Activated CD8-positive, alpha-beta T cell treated with anti-CD3 and anti-CD28 coated beads, Interleukin-2, amount 10 ng/mL, durations not matched to agents 7 days and 5 days (primary cell): ENCODE data around the gene THADA. TPM values are rescaled to one million over a fixed set of nuclear protein-coding genes. Genes with fewer than 3 reads are reported as not detected.
"Not testable (repeated sequence)": the region's sequence is repeated elsewhere in the genome, so short reads cannot be mapped to it uniquely, and the experiment has no call there.

Experiments used
- ATAC-seq: fragments of 150-1000 bp; cut with Tn5 transposase; one replicate; pipeline ENCODE4 v1.10.0; 2021; ENCODE audit warnings: moderate library complexity
- CTCF ChIA-PET: fragments of 350-600 bp; sonication (Branson Sonifier 250); formaldehyde crosslinking; loops from one replicate; lab custom pipeline; 2021; ENCODE audit warnings: antibody characterized with exemption; lab: Charles Lee
- POLR2A ChIA-PET: fragments of 350-600 bp; sonication (Branson Sonifier 250); formaldehyde crosslinking; loops from one replicate; lab custom pipeline; 2021; ENCODE audit warnings: antibody characterized with exemption; lab: Charles Lee
- DNase-seq: peaks from one replicate; pipeline ENCODE4 v3.0.0-alpha.2; 2020
- H3K27ac Mint-ChIP-seq: one replicate; pipeline ENCODE4 v1.8.0; 2021; ENCODE audit warnings: mild to moderate bottlenecking, mixed read lengths
- H3K27me3 Mint-ChIP-seq: one replicate; pipeline ENCODE4 v1.8.0; 2021; ENCODE audit warnings: low read depth, mixed read lengths
- H3K36me3 Mint-ChIP-seq: one replicate; pipeline ENCODE4 v1.8.0; 2021; ENCODE audit warnings: low read depth, mixed read lengths
- H3K4me1 Mint-ChIP-seq: one replicate; pipeline ENCODE4 v1.8.0; 2021; ENCODE audit warnings: low read depth, mixed read lengths
- H3K4me3 Mint-ChIP-seq: one replicate; pipeline ENCODE4 v1.8.0; 2021; ENCODE audit warnings: mild to moderate bottlenecking, mixed read lengths
- H3K9me3 Mint-ChIP-seq: one replicate; pipeline ENCODE4 v1.8.0; 2022; ENCODE audit warnings: mixed read lengths; ENCODE audit not compliant: insufficient read depth
- total RNA-seq, 2 experiments: library from RNA; stranded (reverse); gene quantifications; one replicate each; pipeline ENCODE4 v1.2.3, GENCODE V29; 2021

The THADA gene
- total RNA-seq, 2 experiments from 2014 or later: 27.0 to 31.9 TPM

DNA sequence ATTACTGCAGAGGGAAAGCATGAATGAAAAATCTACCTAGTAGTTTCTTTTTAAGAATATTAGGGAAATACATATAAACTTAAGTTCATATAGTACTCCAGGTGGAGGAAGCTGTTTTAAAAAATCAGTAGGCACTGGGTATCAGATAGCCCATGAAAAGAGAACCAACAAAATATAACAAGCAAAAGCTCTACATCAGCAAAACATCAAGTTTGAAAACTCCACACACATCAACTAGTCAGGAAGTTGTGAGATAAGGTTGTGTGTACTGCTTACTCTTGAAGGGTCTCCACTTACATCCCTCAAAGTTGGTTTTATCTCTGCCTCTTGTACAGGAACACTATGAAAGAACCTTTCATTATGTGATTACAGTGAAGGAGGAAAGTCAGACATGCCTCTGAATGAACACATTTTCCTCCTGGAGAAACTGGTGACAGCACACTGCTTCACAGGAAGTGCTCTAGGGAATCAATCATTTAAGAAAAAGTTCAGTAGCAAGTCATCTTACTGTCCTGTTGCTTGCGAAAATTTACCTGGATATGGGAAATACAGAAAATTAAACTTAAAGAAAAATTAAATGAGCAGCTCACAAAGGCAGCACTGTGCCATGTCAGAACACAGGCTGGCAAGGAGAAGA lies 57.7 kb downstream of the THADA start:
- no peak for ATAC-seq
- no peaks in the 10 kb centered on the region for H3K27me3 Mint-ChIP-seq
- CTCF ChIA-PET: interaction anchor here (0.9 to 6.9 kb wide), 8 partner anchors 14 to 563 kb away, joined by 3 to 51 read pairs (median 5); no protein-coding TSS in a partner anchor
- peaks cover 22% of the 10 kb centered on the region for H3K36me3 Mint-ChIP-seq
- H3K4me3 Mint-ChIP-seq: no peak overlapping the region
- no peaks in the 10 kb centered on the region for H3K9me3 Mint-ChIP-seq
- POLR2A ChIA-PET: interaction anchor here (3.5 kb wide), 1 partner anchor 58 kb away, joined by 10 read pairs; the partner anchor contains the start of gene THADA
- DNase-seq: no peak
- peaks cover 16% of the 10 kb centered on the region for H3K4me1 Mint-ChIP-seq
- H3K27ac Mint-ChIP-seq: no peak overlapping the region

DNA sequence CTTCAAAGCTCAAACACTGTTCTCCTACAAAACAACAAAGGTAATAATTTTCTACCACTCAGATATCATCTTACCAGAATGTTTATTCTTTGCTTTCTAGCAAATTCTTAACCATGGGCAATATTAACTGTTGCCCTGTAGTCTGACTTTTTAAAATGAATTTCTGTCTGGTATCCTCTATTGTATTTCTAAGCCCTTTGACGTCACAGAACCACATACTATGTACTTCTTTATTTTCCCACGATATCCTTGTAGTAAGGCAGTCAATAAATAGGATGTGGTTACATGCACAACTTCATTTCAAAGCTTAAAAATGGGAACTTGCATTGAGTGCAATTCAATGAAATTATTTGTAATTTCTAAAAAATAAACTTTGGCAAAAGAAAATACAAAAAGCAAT lies 58.7 kb downstream of the THADA start:
- POLR2A ChIA-PET: no interaction called here
- H3K36me3 Mint-ChIP-seq: peaks cover 28% of the 10 kb centered on the region
- no peak overlapping the region for H3K4me3 Mint-ChIP-seq
- CTCF ChIA-PET: interaction anchor here (0.6 to 6.9 kb wide), 5 partner anchors 13 to 636 kb away, joined by 3 to 51 read pairs (median 5); no protein-coding TSS in a partner anchor
- DNase-seq: no peak
- ATAC-seq: no peak
- peaks cover 16% of the 10 kb centered on the region for H3K4me1 Mint-ChIP-seq
- H3K9me3 Mint-ChIP-seq: no peaks in the 10 kb centered on the region
- H3K27me3 Mint-ChIP-seq: no peaks in the 10 kb centered on the region
- no peak overlapping the region for H3K27ac Mint-ChIP-seq

GRCh38 chr2:43534569-43534968 lies 61.3 kb downstream of the THADA start:
- H3K4me1 Mint-ChIP-seq: peaks cover 14% of the 10 kb centered on the region
- no peaks in the 10 kb centered on the region for H3K9me3 Mint-ChIP-seq
- no peak overlapping the region for H3K4me3 Mint-ChIP-seq
- ChIA-PET CTCF (no interaction called here), POLR2A (no interaction called here)
- ATAC-seq (no peak), DNase-seq (no peak)
- no peak overlapping the region for H3K27ac Mint-ChIP-seq
- no peaks in the 10 kb centered on the region for H3K27me3 Mint-ChIP-seq
- peaks cover 29% of the 10 kb centered on the region for H3K36me3 Mint-ChIP-seq

DNA sequence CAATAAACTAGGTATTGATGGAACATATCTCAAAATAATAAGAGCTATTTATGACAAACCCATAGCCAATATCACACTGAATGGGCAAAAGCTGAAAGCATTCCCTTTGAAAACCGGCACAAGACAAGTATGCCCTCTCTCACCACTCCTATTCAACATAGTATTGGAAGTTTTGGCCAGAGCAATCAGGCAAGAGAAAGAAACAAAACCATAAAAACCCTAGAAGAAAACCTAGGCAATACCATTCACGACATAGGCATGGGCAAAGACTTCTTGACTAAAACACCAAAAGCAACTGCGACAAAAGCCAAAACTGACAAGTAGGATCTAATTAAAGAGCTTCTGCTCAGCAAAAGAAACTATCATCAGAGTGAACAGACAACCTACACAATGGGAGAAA lies 63.3 kb downstream of the THADA start:
- DNase-seq, H3K27ac Mint-ChIP-seq, H3K27me3 Mint-ChIP-seq, POLR2A ChIA-PET, H3K4me3 Mint-ChIP-seq, ATAC-seq, H3K4me1 Mint-ChIP-seq, H3K9me3 Mint-ChIP-seq: not testable (repeated sequence)
- CTCF ChIA-PET: interaction anchor here (2.5 to 2.8 kb wide), 2 partner anchors 9 to 44 kb away, joined by 7 to 9 read pairs; no protein-coding TSS in a partner anchor
- peaks cover 30% of the 10 kb centered on the region for H3K36me3 Mint-ChIP-seq

- Mint-ChIP-seq H3K36me3 (peaks cover 32% of the 10 kb centered on the region), H3K4me3 (no peak overlapping the region), H3K4me1 (no peaks in the 10 kb centered on the region), H3K27ac (no peak overlapping the region), H3K27me3 (no peaks in the 10 kb centered on the region), H3K9me3 (no peaks in the 10 kb centered on the region)
- ATAC-seq (no peak), DNase-seq (no peak)
- CTCF ChIA-PET: interaction anchor here (1.5 to 2.8 kb wide), 3 partner anchors 10 to 302 kb away, joined by 5 to 9 read pairs (median 7); no protein-coding TSS in a partner anchor
- POLR2A ChIA-PET: no interaction called here
These were observed 64.6 kb downstream of the THADA start for GRCh38 chr2:43531251-43531650.

- peaks cover 8% of the 10 kb centered on the region for H3K9me3 Mint-ChIP-seq
- H3K27ac Mint-ChIP-seq: no peak overlapping the region
- H3K4me3 Mint-ChIP-seq: no peak overlapping the region
- DNase-seq: no peak
- peaks cover 38% of the 10 kb centered on the region for H3K36me3 Mint-ChIP-seq
- POLR2A ChIA-PET: no interaction called here
- ATAC-seq: no peak
- H3K4me1 Mint-ChIP-seq: no peaks in the 10 kb centered on the region
- H3K27me3 Mint-ChIP-seq: no peaks in the 10 kb centered on the region
- CTCF ChIA-PET: interaction anchor here (1.0 kb wide), 1 partner anchor 122 kb away, joined by 3 read pairs; no protein-coding TSS in a partner anchor
These were observed 68.8 kb downstream of the THADA start for GRCh38 chr2:43526994-43527393.

DNA sequence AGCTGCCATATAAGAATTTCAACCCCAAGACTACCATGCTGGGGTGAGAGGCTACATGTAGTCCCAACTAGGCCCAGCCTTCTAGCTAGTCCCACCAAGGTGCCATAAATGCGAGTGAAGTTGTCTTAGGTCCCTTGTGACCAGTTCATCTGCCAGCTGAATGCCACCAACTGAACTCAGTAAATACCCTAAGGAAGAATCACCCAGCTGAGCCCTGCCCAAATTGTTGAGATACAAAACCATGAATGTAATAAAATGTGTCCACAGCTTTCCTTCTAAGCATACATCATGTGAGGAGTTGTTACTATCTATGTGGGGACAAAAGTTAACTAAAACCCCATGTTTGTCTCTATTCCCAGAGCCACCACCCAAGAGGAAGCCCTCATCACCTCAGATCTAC lies 70.3 kb downstream of the THADA start:
- POLR2A ChIA-PET: no interaction called here
- H3K9me3 Mint-ChIP-seq: peaks cover 8% of the 10 kb centered on the region
- peaks cover 34% of the 10 kb centered on the region for H3K36me3 Mint-ChIP-seq
- H3K27me3 Mint-ChIP-seq: no peaks in the 10 kb centered on the region
- no peak for ATAC-seq
- no peak for DNase-seq
- no peak overlapping the region for H3K27ac Mint-ChIP-seq
- H3K4me1 Mint-ChIP-seq: no peaks in the 10 kb centered on the region
- CTCF ChIA-PET: no interaction called here
- H3K4me3 Mint-ChIP-seq: no peak overlapping the region

- Mint-ChIP-seq H3K27me3 (no peaks in the 10 kb centered on the region), H3K9me3 (peaks cover 8% of the 10 kb centered on the region), H3K4me3 (no peak overlapping the region), H3K4me1 (no peaks in the 10 kb centered on the region), H3K27ac (no peak overlapping the region), H3K36me3 (peaks cover 31% of the 10 kb centered on the region)
- no peak for DNase-seq
- no peak for ATAC-seq
- ChIA-PET POLR2A (no interaction called here), CTCF (interaction anchor here (1.0 to 1.4 kb wide), 2 partner anchors 13 to 18 kb away, joined by 3 to 7 read pairs; no protein-coding TSS in a partner anchor)
These were observed 71.5 kb downstream of the THADA start for GRCh38 chr2:43524177-43524965.

GRCh38 chr2:43522177-43522576 lies 73.7 kb downstream of the THADA start:
- ChIA-PET POLR2A (no interaction called here), CTCF (interaction anchor here (0.8 to 1.4 kb wide), 7 partner anchors 9 to 293 kb away, joined by 3 to 5 read pairs (median 4); no protein-coding TSS in a partner anchor)
- DNase-seq (no peak), ATAC-seq (no peak)
- Mint-ChIP-seq H3K4me1 (no peaks in the 10 kb centered on the region), H3K9me3 (peaks cover 8% of the 10 kb centered on the region), H3K4me3 (no peak overlapping the region), H3K27me3 (no peaks in the 10 kb centered on the region), H3K36me3 (peaks cover 29% of the 10 kb centered on the region), H3K27ac (no peak overlapping the region)

DNA sequence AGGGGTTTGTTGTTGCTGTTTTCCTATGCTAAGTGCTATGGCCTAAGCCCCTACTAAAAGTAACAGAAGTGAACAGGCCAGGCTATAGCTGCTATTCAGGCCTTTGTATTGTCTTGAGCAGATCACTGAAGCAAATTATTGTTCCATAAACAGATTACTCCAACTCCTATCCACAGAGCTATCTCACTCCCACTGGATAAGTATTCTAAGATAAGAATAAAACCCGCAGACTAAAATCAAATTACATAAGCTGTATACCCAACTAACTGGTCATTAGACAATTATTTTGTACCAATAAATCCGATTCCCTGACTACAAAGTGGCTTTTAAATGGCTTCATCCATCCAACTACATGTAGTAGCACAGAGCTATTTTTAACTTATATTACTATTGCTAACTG lies 74.3 kb downstream of the THADA start:
- H3K4me1 Mint-ChIP-seq: no peaks in the 10 kb centered on the region
- no peaks in the 10 kb centered on the region for H3K27me3 Mint-ChIP-seq
- ATAC-seq (no peak), DNase-seq (no peak)
- CTCF ChIA-PET: interaction anchor here (0.8 to 1.4 kb wide), 6 partner anchors 9 to 292 kb away, joined by 3 to 5 read pairs (median 4); no protein-coding TSS in a partner anchor
- H3K36me3 Mint-ChIP-seq: peaks cover 27% of the 10 kb centered on the region
- H3K4me3 Mint-ChIP-seq: no peak overlapping the region
- H3K27ac Mint-ChIP-seq: no peak overlapping the region
- H3K9me3 Mint-ChIP-seq: peaks cover 8% of the 10 kb centered on the region
- POLR2A ChIA-PET: no interaction called here

- ATAC-seq (no peak), DNase-seq (no peak)
- Mint-ChIP-seq H3K27me3 (no peaks in the 10 kb centered on the region), H3K27ac (no peak overlapping the region), H3K4me1 (no peaks in the 10 kb centered on the region), H3K36me3 (peaks cover 21% of the 10 kb centered on the region), H3K9me3 (peaks cover 8% of the 10 kb centered on the region), H3K4me3 (no peak overlapping the region)
- POLR2A ChIA-PET: no interaction called here
- CTCF ChIA-PET: interaction anchor here (0.6 to 1.3 kb wide), 3 partner anchors 22 to 57 kb away, joined by 3 to 5 read pairs (median 3); no protein-coding TSS in a partner anchor
These were observed 74.9 kb downstream of the THADA start for GRCh38 chr2:43520919-43521318.
